Mesodermal cell (in vitro differentiated cells): ENCODE results near the gene STAC3.

Experiments
- H3K27ac ChIP-seq: 2 replicates; pipeline ENCODE4 v1.7.0; 2013; ENCODE audit warnings: mild to moderate bottlenecking, low read depth, low read length, moderate library complexity; ENCODE audit not compliant: severe bottlenecking
- H3K36me3 ChIP-seq: 2 replicates; pipeline ENCODE4 v1.7.1; 2013; ENCODE audit warnings: mild to moderate bottlenecking, low read length, moderate library complexity; ENCODE audit not compliant: control insufficient read depth, insufficient read depth
- H3K4me1 ChIP-seq: one replicate; pipeline ENCODE4 v1.7.1; 2013; ENCODE audit warnings: mild to moderate bottlenecking, low read length; ENCODE audit not compliant: insufficient read depth, control insufficient read depth, poor library complexity, severe bottlenecking
- H3K4me3 ChIP-seq: 2 replicates; pipeline ENCODE4 v1.7.0; 2013; ENCODE audit warnings: low read length, control low read depth, mild to moderate bottlenecking; ENCODE audit not compliant: insufficient read depth, poor library complexity, severe bottlenecking; ENCODE audit errors: extremely low read depth
- H3K9me3 ChIP-seq: 2 replicates; pipeline ENCODE4 v1.7.1; 2013; ENCODE audit warnings: mild to moderate bottlenecking, low read length, moderate library complexity; ENCODE audit not compliant: control insufficient read depth
- WGBS, 2 experiments: methylation state at CpG; one replicate each; pipeline ENCODE4 v1.1.5; 2013; ENCODE audit warnings: missing lambda C conversion rate in 2 of 2; ENCODE audit not compliant: insufficient coverage in 2 of 2; 5-methylcytosine and 5-hydroxymethylcytosine counted together

STAC3 gene

DNA sequence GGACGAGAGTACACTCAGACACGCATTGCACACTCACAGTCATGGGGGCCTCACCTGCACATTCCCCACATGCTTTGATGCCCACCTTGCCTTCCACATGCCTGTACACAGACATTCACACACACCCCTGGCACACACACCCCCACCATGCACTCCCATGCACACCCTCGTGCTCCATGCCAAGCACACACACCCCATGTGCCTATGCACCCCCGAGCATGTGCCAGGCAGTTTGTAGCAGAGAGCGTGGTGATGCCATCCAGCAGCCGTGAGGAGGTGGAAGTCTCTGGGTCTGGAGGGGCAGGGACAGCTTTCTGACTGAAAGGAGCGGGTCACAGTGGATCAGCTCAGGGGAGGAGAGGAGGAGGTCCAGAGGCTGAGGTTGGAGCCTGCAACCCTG, 45.1 kb downstream of the STAC3 start:
- Histone ChIP-seq H3K4me1 (no peaks in the 10 kb centered on the region), H3K4me3 (no peak overlapping the region), H3K36me3 (peaks cover 91% of the 10 kb centered on the region), H3K9me3 (no peaks in the 10 kb centered on the region), H3K27ac (no peak overlapping the region)
- 95 to 100% methylated on average over 3 to 7 of the region's 7 CpGs for WGBS, 2 experiments

GRCh38 chr12:57205186-57205585, 45.8 kb downstream of the STAC3 start:
- Histone ChIP-seq H3K36me3 (peaks cover 90% of the 10 kb centered on the region), H3K9me3 (no peaks in the 10 kb centered on the region), H3K4me3 (no peak overlapping the region), H3K4me1 (no peaks in the 10 kb centered on the region), H3K27ac (no peak overlapping the region)
- 97 to 98% methylated on average over 16 to 19 of the region's 26 CpGs for WGBS, 2 experiments

DNA sequence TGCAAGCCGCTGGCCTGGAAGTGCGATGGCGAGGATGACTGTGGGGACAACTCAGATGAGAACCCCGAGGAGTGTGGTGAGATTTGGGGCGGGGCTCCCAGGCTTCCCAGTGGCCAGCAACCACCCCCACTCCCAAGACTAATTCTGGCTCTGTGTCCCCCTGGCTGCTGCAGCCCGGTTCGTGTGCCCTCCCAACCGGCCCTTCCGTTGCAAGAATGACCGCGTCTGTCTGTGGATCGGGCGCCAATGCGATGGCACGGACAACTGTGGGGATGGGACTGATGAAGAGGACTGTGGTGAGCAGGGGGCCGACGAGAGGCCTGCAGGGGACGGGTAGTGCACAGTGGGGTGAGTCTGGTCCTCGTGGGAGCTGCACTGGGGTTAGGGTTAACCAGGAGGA, 46.5 kb downstream of the STAC3 start:
- 97 to 98% methylated on average over 15 to 17 of the region's 19 CpGs for WGBS, 2 experiments
- Histone ChIP-seq H3K27ac (no peak overlapping the region), H3K36me3 (peaks cover 92% of the 10 kb centered on the region)

GRCh38 chr12:57203791-57204190, 47.2 kb downstream of the STAC3 start:
- Histone ChIP-seq H3K27ac (no peak overlapping the region), H3K36me3 (peaks cover 92% of the 10 kb centered on the region)
- 88 to 94% methylated on average over 5 to 11 of the region's 11 CpGs for WGBS, 2 experiments

More for the DNA sequence above, 46.5 kb downstream of the STAC3 start:
- Histone ChIP-seq H3K4me3 (no peak overlapping the region), H3K9me3 (no peaks in the 10 kb centered on the region), H3K4me1 (no peaks in the 10 kb centered on the region)

DNA sequence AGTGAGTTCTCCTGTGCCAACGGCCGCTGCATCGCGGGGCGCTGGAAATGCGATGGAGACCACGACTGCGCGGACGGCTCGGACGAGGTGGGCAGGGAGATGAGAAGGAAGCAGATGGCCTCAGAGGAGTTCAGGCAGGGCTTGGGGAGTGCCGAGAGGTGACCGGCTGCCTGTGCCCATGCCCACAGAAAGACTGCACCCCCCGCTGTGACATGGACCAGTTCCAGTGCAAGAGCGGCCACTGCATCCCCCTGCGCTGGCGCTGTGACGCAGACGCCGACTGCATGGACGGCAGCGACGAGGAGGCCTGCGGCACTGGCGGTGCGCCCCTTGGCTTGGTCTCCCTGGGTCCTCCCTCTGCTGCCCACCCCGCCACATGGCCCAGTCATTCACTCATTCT, 47.8 kb downstream of the STAC3 start:
- 95 to 99% methylated on average over 28 of the region's 28 CpGs for WGBS, 2 experiments
- Histone ChIP-seq H3K4me3 (no peak overlapping the region), H3K27ac (no peak overlapping the region), H3K9me3 (no peaks in the 10 kb centered on the region), H3K4me1 (no peaks in the 10 kb centered on the region), H3K36me3 (peaks cover 92% of the 10 kb centered on the region)

More at GRCh38 chr12:57203791-57204190, 47.2 kb downstream of the STAC3 start:
- no peaks in the 10 kb centered on the region for H3K4me1 ChIP-seq
- H3K9me3 ChIP-seq = no peaks in the 10 kb centered on the region
- no peak overlapping the region for H3K4me3 ChIP-seq

GRCh38 chr12:57202321-57202720, 48.7 kb downstream of the STAC3 start:
- no peak overlapping the region for H3K4me3 ChIP-seq
- H3K27ac ChIP-seq = no peak overlapping the region
- H3K9me3 ChIP-seq = no peaks in the 10 kb centered on the region
- peaks cover 92% of the 10 kb centered on the region for H3K36me3 ChIP-seq
- WGBS, 2 experiments = 95% methylated on average over 16 to 18 of the region's 19 CpGs
- no peaks in the 10 kb centered on the region for H3K4me1 ChIP-seq

- no peaks in the 10 kb centered on the region for H3K9me3 ChIP-seq
- no peak overlapping the region for H3K4me3 ChIP-seq
- 94% methylated on average over 13 to 16 of the region's 16 CpGs for WGBS, 2 experiments
- H3K27ac ChIP-seq = no peak overlapping the region
- H3K4me1 ChIP-seq = no peaks in the 10 kb centered on the region
- peaks cover 95% of the 10 kb centered on the region for H3K36me3 ChIP-seq
Observed at GRCh38 chr12:57201631-57202030, 49.4 kb downstream of the STAC3 start.

- Histone ChIP-seq H3K4me3 (no peak overlapping the region), H3K36me3 (peaks cover 94% of the 10 kb centered on the region), H3K27ac (no peak overlapping the region), H3K4me1 (no peaks in the 10 kb centered on the region), H3K9me3 (no peaks in the 10 kb centered on the region)
- 96% methylated on average over 7 to 8 of the region's 8 CpGs for WGBS, 2 experiments
Observed at GRCh38 chr12:57201219-57201618, 49.8 kb downstream of the STAC3 start.

- Histone ChIP-seq H3K36me3 (peaks cover 94% of the 10 kb centered on the region), H3K9me3 (no peaks in the 10 kb centered on the region), H3K27ac (no peak overlapping the region), H3K4me3 (no peak overlapping the region), H3K4me1 (no peaks in the 10 kb centered on the region)
- 95 to 97% methylated on average over 11 to 14 of the region's 15 CpGs for WGBS, 2 experiments
Observed at GRCh38 chr12:57200497-57200896, 50.5 kb downstream of the STAC3 start.

DNA sequence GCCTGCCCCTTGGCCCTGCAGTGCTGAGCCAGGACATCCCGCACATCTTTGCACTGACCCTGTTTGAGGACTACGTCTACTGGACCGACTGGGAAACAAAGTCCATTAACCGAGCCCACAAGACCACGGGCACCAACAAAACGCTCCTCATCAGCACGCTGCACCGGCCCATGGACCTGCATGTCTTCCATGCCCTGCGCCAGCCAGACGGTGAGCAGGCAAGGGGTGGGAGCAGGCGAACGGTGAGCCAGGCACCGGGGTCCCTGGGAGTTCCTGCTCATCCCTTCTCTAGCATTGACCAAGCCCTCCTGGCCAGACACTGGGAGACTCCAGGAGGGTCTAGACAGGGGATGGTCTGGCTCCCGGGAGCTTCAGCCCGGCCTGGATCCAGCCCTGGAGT, 51.8 kb downstream of the STAC3 start:
- H3K4me1 ChIP-seq = no peaks in the 10 kb centered on the region
- H3K9me3 ChIP-seq = no peaks in the 10 kb centered on the region
- 86 to 89% methylated on average over 12 to 15 of the region's 15 CpGs for WGBS, 2 experiments
- no peak overlapping the region for H3K4me3 ChIP-seq
- peaks cover 94% of the 10 kb centered on the region for H3K36me3 ChIP-seq
- no peak overlapping the region for H3K27ac ChIP-seq

GRCh38 chr12:57198329-57198728, 52.7 kb downstream of the STAC3 start:
- Histone ChIP-seq H3K27ac (no peak overlapping the region), H3K4me3 (no peak overlapping the region), H3K9me3 (no peaks in the 10 kb centered on the region), H3K36me3 (peaks cover 94% of the 10 kb centered on the region), H3K4me1 (no peaks in the 10 kb centered on the region)
- WGBS, 2 experiments = 98 to 99% methylated on average over 17 of the region's 17 CpGs
